Stimulated activated CD8-positive, alpha-beta memory T cell treated with anti-CD3 and anti-CD28 coated beads, Interleukin-7, amount 100 ng/mL, for 1 hour (primary cell): ENCODE results near the gene AATK.

ENCODE experiments used
- DNase-seq, 2 donors: peaks; one replicate each; pipeline ENCODE4 v3.0.0-alpha.2; 2020; ENCODE audit warnings: low read depth in 2 of 2

The AATK gene

DNA sequence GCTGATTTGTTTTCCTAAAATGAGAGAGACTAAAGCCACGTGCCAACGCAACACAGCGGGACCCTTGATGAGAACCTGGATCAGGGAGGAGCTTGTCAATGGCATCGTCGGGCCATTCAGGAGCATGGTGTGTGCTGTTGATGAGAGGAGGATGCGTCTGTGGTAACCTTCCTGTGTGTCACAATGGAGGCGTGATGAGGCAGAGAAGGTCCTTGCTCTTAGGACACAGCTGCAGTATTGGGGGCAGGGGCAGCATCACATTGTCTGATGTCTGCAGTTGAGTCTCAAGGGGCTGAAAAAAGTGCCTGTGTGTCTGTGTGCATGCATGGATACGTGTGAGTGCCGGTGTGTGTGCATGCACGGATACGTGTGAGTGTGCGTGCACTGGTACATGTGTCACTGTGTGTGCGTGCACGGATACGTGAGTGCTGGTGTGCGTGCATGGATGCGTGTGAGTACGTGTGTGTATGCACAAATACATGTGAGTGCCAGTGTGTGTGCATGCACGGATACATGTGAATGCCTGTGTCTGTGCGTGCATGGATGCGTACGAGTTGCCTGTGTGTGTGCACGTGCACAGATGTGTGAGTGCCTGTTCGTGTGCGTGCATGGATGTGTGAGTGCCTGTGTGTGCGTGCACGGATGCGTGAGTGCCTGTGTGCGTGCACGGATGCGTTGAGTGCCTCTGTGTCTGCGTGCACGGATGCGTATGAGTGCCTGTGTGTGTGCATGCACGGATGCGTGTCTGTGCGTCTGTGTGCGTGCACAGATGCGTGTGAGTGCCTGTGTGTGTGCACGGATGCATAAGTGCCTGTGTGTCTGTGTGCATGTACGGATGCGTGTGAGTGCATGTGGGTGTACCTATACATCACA lies 91.8 kb downstream of the AATK start:
- DNase-seq, result no peak

DNA sequence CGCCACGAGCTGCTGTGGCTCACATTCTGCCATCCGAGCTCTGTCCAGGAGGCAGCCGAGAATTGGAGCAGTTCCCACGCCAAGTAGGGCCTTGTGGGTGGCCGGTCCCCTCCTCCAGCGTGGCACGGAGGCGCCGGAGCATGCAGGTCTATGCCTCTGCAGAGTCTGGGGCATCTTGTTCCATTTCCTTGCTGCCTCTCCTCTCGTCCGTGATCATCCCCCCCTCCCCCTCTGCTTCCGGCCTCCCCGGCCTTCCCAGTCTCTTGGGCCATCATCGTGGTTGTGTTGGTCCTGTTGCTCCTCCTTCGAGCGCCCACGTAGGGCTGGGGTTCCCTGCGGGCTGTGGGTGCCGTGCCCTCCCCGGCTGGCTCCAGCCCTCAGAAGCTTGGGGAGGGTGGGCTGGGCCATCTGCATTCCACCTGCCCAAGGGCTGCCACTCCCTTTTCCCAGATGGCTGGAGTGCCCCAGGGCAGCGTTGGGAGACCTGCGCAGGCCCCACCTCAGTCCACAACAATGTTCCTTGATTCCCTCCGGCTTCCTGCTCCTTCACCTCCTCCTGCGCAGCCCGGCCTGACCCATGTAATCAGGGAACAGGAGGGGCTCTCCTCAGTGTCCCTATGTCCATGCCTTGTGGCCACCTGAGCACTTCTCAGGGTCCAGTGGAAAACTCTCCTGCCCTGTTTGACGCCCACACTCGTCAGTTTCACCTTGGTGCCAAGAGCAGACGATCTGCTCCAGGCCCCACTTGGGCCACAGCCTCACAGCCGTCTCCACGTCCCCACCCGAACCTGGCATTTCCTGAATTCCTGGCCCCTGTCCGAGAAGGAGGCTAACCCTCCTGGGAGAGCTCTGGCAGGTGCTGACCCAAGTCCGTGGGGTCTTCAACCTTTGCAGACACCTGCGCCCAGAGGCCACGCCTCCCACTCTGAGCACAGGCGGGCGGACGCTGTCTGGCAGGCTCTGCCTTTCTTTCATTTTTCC lies 94.0 kb downstream of the AATK start:
- DNase-seq, result no peak

- DNase-seq, result no peak
These were observed 95.3 kb downstream of the AATK start for GRCh38 chr17:81070541-81071246.

DNA sequence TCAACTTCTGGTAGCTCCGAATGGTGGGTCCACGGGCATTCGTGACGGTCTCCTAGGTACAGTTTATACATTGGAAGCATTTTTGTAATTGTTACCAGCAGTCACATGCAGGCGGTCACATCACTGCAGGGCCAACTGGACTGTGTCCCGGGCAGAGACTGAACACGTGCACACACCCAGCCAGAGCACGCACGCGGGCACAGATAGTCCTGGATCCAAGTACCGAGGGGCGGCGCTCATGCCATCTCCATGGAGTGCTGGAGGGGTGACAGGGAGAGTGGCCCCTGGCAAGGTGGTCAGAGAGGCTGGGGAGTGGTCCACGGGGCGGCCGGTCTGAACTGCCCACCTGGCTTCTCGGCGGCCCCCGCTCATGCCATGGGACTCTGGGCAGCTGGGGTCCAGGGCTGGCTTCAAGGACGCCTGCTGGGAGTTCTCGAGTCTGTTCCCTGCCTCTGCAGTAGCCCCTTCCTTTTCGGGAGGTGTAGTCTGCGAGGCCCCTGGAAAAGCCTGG lies 96.8 kb downstream of the AATK start:
- DNase-seq, result no peak

- no peak for DNase-seq
These were observed 97.4 kb downstream of the AATK start for GRCh38 chr17:81068411-81069134.

DNA sequence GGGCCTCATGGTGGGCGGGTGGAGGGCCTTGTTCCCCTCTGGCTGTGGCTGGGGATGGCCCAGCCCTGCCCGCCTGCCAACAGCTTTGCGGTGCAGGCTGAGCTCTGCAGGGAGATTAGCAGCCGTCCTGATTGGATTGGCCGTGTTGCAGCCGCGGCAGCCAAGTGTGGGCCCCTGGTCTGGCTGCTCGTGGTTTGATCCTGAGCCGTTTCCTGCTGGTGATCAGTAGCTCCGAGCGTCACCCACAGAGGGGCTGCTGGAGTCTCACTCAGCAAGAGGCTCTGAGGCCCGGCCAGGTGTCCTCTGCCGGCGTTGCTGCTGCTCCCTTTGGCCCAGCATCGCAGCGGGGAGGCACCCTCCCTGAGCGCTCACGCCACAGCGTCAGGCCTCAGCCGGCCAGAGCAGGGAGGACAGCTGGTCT lies 98.6 kb downstream of the AATK start:
- DNase-seq, result no peak
